Activated naive CD4-positive, alpha-beta T cell treated with anti-CD3 and anti-CD28 coated beads, Interleukin-2, amount 10 ng/mL, durations not matched to agents 7 days and 5 days (primary cell): ENCODE measurements around the gene FAM131C.

Experiments used
- CTCF ChIA-PET: fragments of 350-600 bp; sonication (Branson Sonifier 250); formaldehyde crosslinking; loops from one replicate; lab custom pipeline; 2021; ENCODE audit warnings: antibody characterized with exemption; lab: Charles Lee
- DNase-seq: peaks from one replicate; pipeline ENCODE4 v3.0.0-alpha.2; 2020
- H3K27ac Mint-ChIP-seq: one replicate; pipeline ENCODE4 v1.8.0; 2021; ENCODE audit warnings: mild to moderate bottlenecking, moderate library complexity, mixed read lengths
- H3K27me3 Mint-ChIP-seq: one replicate; pipeline ENCODE4 v1.8.0; 2021; ENCODE audit warnings: mild to moderate bottlenecking, mixed read lengths
- H3K36me3 Mint-ChIP-seq: one replicate; pipeline ENCODE4 v1.8.0; 2021; ENCODE audit warnings: mixed read lengths
- H3K4me1 Mint-ChIP-seq: one replicate; pipeline ENCODE4 v1.8.0; 2021; ENCODE audit warnings: mixed read lengths
- H3K4me3 Mint-ChIP-seq: one replicate; pipeline ENCODE4 v1.8.0; 2021; ENCODE audit warnings: mild to moderate bottlenecking, moderate library complexity, mixed read lengths
- H3K9me3 Mint-ChIP-seq: one replicate; pipeline ENCODE4 v1.8.0; 2021; ENCODE audit warnings: mixed read lengths

FAM131C gene

GRCh38 chr1:16092923-16093511 is 19.6 kb upstream of the FAM131C start:
- no peaks in the 10 kb centered on the region for H3K36me3 Mint-ChIP-seq
- H3K9me3 Mint-ChIP-seq: no peaks in the 10 kb centered on the region
- H3K4me1 Mint-ChIP-seq: no peaks in the 10 kb centered on the region
- no peak overlapping the region for H3K27ac Mint-ChIP-seq
- peaks cover 60% of the 10 kb centered on the region for H3K27me3 Mint-ChIP-seq
- H3K4me3 Mint-ChIP-seq: no peak overlapping the region
- CTCF ChIA-PET: interaction anchor here (1.4 to 2.5 kb wide), 2 partner anchors 11 to 14 kb away, joined by 3 to 8 read pairs; no protein-coding TSS in a partner anchor
- DNase-seq: no peak

GRCh38 chr1:16092097-16092922 is 18.9 kb upstream of the FAM131C start:
- Mint-ChIP-seq H3K4me3 (no peak overlapping the region), H3K36me3 (no peaks in the 10 kb centered on the region), H3K9me3 (no peaks in the 10 kb centered on the region), H3K27me3 (peaks cover 61% of the 10 kb centered on the region), H3K4me1 (no peaks in the 10 kb centered on the region), H3K27ac (no peak overlapping the region)
- CTCF ChIA-PET: interaction anchor here (1.2 to 2.5 kb wide), 3 partner anchors 10 to 29 kb away, joined by 3 to 8 read pairs (median 3); no protein-coding TSS in a partner anchor
- no peak for DNase-seq

- CTCF ChIA-PET: interaction anchor here (1.2 to 2.5 kb wide), 2 partner anchors 9 to 30 kb away, joined by 3 to 8 read pairs; no protein-coding TSS in a partner anchor
- no peak for DNase-seq
- no peak overlapping the region for H3K27ac Mint-ChIP-seq
- no peaks in the 10 kb centered on the region for H3K36me3 Mint-ChIP-seq
- H3K4me3 Mint-ChIP-seq: no peak overlapping the region
- H3K27me3 Mint-ChIP-seq: peaks cover 51% of the 10 kb centered on the region
- no peaks in the 10 kb centered on the region for H3K4me1 Mint-ChIP-seq
- no peaks in the 10 kb centered on the region for H3K9me3 Mint-ChIP-seq
Measured at GRCh38 chr1:16091296-16091695, 17.8 kb upstream of the FAM131C start.

GRCh38 chr1:16090076-16090826 is 16.8 kb upstream of the FAM131C start:
- Mint-ChIP-seq H3K36me3 (no peaks in the 10 kb centered on the region), H3K4me1 (no peaks in the 10 kb centered on the region), H3K4me3 (no peak overlapping the region), H3K27me3 (peaks cover 44% of the 10 kb centered on the region), H3K27ac (no peak overlapping the region), H3K9me3 (no peaks in the 10 kb centered on the region)
- no peak for DNase-seq
- CTCF ChIA-PET: no interaction called here

- no peaks in the 10 kb centered on the region for H3K36me3 Mint-ChIP-seq
- no peak for DNase-seq
- no peak overlapping the region for H3K27ac Mint-ChIP-seq
- CTCF ChIA-PET: interaction anchor here (0.7 kb wide), 1 partner anchor 16 kb away, joined by 3 read pairs; the partner anchor contains the start of gene FAM131C
- H3K27me3 Mint-ChIP-seq: peaks cover 36% of the 10 kb centered on the region
- H3K4me3 Mint-ChIP-seq: no peak overlapping the region
- no peaks in the 10 kb centered on the region for H3K9me3 Mint-ChIP-seq
- H3K4me1 Mint-ChIP-seq: no peaks in the 10 kb centered on the region
Measured at GRCh38 chr1:16088996-16089395, 15.5 kb upstream of the FAM131C start.

- no peaks in the 10 kb centered on the region for H3K4me1 Mint-ChIP-seq
- H3K27me3 Mint-ChIP-seq: peaks cover 36% of the 10 kb centered on the region
- H3K27ac Mint-ChIP-seq: no peak overlapping the region
- H3K36me3 Mint-ChIP-seq: no peaks in the 10 kb centered on the region
- CTCF ChIA-PET: interaction anchor here (0.7 kb wide), 1 partner anchor 15 kb away, joined by 3 read pairs; the partner anchor contains the start of gene FAM131C
- no peaks in the 10 kb centered on the region for H3K9me3 Mint-ChIP-seq
- DNase-seq: no peak
- H3K4me3 Mint-ChIP-seq: no peak overlapping the region
Measured at GRCh38 chr1:16088351-16088911, 15.0 kb upstream of the FAM131C start.

GRCh38 chr1:16087733-16088132 is 14.3 kb upstream of the FAM131C start:
- no peak overlapping the region for H3K4me3 Mint-ChIP-seq
- no peaks in the 10 kb centered on the region for H3K4me1 Mint-ChIP-seq

GRCh38 chr1:16085522-16085921 is 12.1 kb upstream of the FAM131C start:
- Mint-ChIP-seq H3K27me3 (peaks cover 28% of the 10 kb centered on the region), H3K4me1 (peaks cover under 1% of the 10 kb centered on the region), H3K36me3 (no peaks in the 10 kb centered on the region), H3K27ac (no peak overlapping the region), H3K4me3 (no peak overlapping the region), H3K9me3 (no peaks in the 10 kb centered on the region)
- DNase-seq: no peak
- CTCF ChIA-PET: no interaction called here

More at GRCh38 chr1:16087733-16088132, 14.3 kb upstream of the FAM131C start:
- Mint-ChIP-seq H3K27ac (no peak overlapping the region), H3K9me3 (no peaks in the 10 kb centered on the region), H3K36me3 (no peaks in the 10 kb centered on the region), H3K27me3 (peaks cover 38% of the 10 kb centered on the region)
- CTCF ChIA-PET: no interaction called here
- no peak for DNase-seq

GRCh38 chr1:16083486-16083885 is 10.0 kb upstream of the FAM131C start:
- Mint-ChIP-seq H3K4me3 (no peak overlapping the region), H3K27ac (no peak overlapping the region), H3K36me3 (no peaks in the 10 kb centered on the region), H3K9me3 (no peaks in the 10 kb centered on the region), H3K27me3 (peaks cover 21% of the 10 kb centered on the region), H3K4me1 (peaks cover 8% of the 10 kb centered on the region)
- CTCF ChIA-PET: interaction anchor here (1.0 to 10.7 kb wide), 6 partner anchors 10 to 279 kb away, joined by 3 to 275 read pairs (median 8); partner anchors contain the start of genes FAM131C and FBXO42
- no peak for DNase-seq

GRCh38 chr1:16082283-16083038 is 9.0 kb upstream of the FAM131C start:
- Mint-ChIP-seq H3K36me3 (no peaks in the 10 kb centered on the region), H3K9me3 (no peaks in the 10 kb centered on the region), H3K4me3 (no peak overlapping the region), H3K27me3 (peaks cover 21% of the 10 kb centered on the region), H3K27ac (no peak overlapping the region), H3K4me1 (peaks cover 8% of the 10 kb centered on the region)
- DNase-seq: peak; percentile 80
- CTCF ChIA-PET: interaction anchor here (0.5 to 10.7 kb wide), 21 partner anchors 10 to 282 kb away, joined by 3 to 275 read pairs (median 4); partner anchors contain the start of genes ARHGEF19, FAM131C and FBXO42

- no peak for DNase-seq
- peaks cover 8% of the 10 kb centered on the region for H3K4me1 Mint-ChIP-seq
- H3K27ac Mint-ChIP-seq: no peak overlapping the region
Measured at GRCh38 chr1:16081636-16082035, 8.2 kb upstream of the FAM131C start.

GRCh38 chr1:16080422-16081150 is 7.1 kb upstream of the FAM131C start:
- DNase-seq: no peak
- CTCF ChIA-PET: interaction anchor here (0.9 to 10.7 kb wide), 9 partner anchors 8 to 282 kb away, joined by 3 to 275 read pairs (median 10); partner anchors contain the start of gene FAM131C
- Mint-ChIP-seq H3K4me3 (no peak overlapping the region), H3K36me3 (no peaks in the 10 kb centered on the region), H3K27me3 (peaks cover 32% of the 10 kb centered on the region), H3K4me1 (peaks cover 8% of the 10 kb centered on the region), H3K9me3 (no peaks in the 10 kb centered on the region), H3K27ac (no peak overlapping the region)

More at GRCh38 chr1:16081636-16082035, 8.2 kb upstream of the FAM131C start:
- H3K27me3 Mint-ChIP-seq: peaks cover 24% of the 10 kb centered on the region
- no peak overlapping the region for H3K4me3 Mint-ChIP-seq
- H3K36me3 Mint-ChIP-seq: no peaks in the 10 kb centered on the region
- no peaks in the 10 kb centered on the region for H3K9me3 Mint-ChIP-seq
- CTCF ChIA-PET: interaction anchor here (0.9 to 10.7 kb wide), 18 partner anchors 9 to 283 kb away, joined by 3 to 275 read pairs (median 4); partner anchors contain the start of genes FAM131C and FBXO42
